ENCODE measurements around the gene MCRS1. TPM values are rescaled to one million over a fixed set of nuclear protein-coding genes. Genes with fewer than 3 reads are reported as not detected.
"Not testable (repeated sequence)": the region's sequence is repeated elsewhere in the genome, so short reads cannot be mapped to it uniquely, and the experiment has no call there.

The MCRS1 gene
- total RNA-seq, 2 donors from 2014 or later = 54.1 to 87.0 TPM

DNA sequence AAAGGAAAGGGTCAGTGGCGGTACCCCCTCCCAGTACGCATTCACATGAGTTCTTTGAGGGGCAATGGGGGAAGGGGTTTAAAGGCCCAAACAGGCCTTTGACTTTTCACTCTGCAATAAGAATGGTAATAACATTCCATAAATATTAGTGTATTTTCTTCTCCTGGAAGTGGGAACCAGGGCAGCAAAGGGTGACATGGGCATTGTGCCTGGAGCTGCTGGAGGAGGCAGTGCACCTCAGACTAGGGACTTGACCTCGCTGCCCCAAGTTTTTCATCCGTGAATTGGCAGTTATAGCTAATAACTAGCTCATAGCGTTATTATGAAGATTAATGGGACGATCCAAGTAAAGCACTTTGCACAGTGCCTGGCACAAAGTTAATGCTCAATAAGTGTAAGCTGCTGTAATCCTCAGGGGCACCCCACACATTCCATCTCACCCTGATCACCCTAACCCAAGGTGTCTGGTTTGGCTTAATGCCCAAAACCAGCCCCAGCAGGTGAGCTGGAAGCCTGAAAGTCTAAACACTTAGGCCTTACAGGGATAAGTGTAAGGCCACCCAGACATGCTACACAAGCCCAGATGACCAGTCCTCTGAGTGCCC lies 31.9 kb downstream of the MCRS1 start:
- Histone ChIP-seq H3K4me1 (replicated peaks) (peaks cover 4% of the 10 kb centered on the region), H3K27me3 (replicated peaks; ENCODE audit: insufficient read depth) (no peaks in the 10 kb centered on the region), H3K9me3 (no peaks in the 10 kb centered on the region), H3K27ac (no peak overlapping the region), H3K36me3 (no peaks in the 10 kb centered on the region), H3K4me3 (no peak overlapping the region)
- 87% methylated on average over 6 of the region's 6 CpGs for WGBS
- no peak for TF ChIP-seq POLR2A (IDR thresholded peaks at IDR 0.05)
- no peak for TF ChIP-seq POLR2AphosphoS5 (IDR thresholded peaks at IDR 0.05)
- TF ChIP-seq, protein P1, sequence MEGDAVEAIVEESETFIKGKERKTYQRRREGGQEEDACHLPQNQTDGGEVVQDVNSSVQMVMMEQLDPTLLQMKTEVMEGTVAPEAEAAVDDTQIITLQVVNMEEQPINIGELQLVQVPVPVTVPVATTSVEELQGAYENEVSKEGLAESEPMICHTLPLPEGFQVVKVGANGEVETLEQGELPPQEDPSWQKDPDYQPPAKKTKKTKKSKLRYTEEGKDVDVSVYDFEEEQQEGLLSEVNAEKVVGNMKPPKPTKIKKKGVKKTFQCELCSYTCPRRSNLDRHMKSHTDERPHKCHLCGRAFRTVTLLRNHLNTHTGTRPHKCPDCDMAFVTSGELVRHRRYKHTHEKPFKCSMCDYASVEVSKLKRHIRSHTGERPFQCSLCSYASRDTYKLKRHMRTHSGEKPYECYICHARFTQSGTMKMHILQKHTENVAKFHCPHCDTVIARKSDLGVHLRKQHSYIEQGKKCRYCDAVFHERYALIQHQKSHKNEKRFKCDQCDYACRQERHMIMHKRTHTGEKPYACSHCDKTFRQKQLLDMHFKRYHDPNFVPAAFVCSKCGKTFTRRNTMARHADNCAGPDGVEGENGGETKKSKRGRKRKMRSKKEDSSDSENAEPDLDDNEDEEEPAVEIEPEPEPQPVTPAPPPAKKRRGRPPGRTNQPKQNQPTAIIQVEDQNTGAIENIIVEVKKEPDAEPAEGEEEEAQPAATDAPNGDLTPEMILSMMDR (IDR thresholded peaks at IDR 0.05) = no peak
- intact Hi-C loops (cut with DNase I) = no loop called here
- DNase-seq (ENCODE audit: low spot score) = no peak

DNA sequence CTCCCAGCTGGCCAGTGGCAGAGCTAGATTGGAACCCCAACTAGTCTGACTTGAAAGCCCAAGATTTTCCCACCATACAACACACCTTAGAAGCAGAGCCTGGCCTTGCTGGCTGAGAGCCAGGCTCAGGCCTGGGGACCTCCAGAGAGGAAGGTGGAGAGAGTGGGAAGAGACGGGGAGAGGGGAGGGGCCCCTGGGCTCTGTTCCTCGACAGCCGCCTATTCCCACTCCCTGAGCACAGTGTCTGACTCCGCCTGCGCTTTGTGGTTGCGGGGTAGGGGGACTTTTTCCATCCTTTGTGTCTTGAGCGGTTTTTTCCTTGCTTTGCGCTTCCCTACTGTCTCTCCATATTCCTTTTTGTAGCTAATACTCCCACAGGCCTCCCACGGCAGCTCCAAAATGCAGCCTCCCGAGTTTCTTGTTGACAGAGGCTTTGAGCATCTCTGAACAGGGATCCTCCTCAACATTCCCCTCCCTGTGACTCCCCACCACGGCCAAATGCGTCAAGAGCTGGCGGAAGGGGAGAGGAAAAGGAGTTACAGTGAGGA lies 33.1 kb downstream of the MCRS1 start:
- Histone ChIP-seq H3K27ac (no peak overlapping the region), H3K4me1 (replicated peaks) (peaks cover 4% of the 10 kb centered on the region), H3K4me3 (no peak overlapping the region), H3K36me3 (no peaks in the 10 kb centered on the region), H3K27me3 (replicated peaks; ENCODE audit: insufficient read depth) (no peaks in the 10 kb centered on the region), H3K9me3 (no peaks in the 10 kb centered on the region)
- no peak for DNase-seq (ENCODE audit: low spot score)
- WGBS = 80% methylated on average over 13 of the region's 13 CpGs
- TF ChIP-seq POLR2A (IDR thresholded peaks at IDR 0.05) = no peak
- no peak for TF ChIP-seq POLR2AphosphoS5 (IDR thresholded peaks at IDR 0.05)
- TF ChIP-seq, protein P1 (IDR thresholded peaks at IDR 0.05) = no peak
- intact Hi-C loops (cut with DNase I) = no loop called here

DNA sequence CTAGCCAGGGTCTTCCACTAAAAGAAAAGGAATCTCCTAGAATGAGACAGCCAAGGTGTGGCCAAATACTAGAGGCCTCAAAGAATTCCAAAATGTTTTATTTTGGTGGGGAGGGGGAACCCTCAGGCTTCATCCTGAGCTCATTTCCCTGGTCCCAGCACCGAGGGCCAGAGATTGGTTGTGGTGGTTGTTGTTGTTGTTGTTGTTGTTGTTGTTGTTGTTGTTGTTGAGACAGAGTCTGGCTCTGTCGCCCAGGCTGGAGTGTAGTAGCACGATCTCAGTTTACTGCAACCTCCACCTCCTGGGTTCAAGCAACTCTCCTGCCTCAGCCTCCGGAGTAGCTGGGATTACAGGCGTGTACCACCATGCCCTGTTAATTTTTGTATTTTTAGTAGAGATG lies 33.8 kb downstream of the MCRS1 start:
- H3K9me3 ChIP-seq; H3K4me3 ChIP-seq; H3K4me1 ChIP-seq (replicated peaks); intact Hi-C loops (cut with DNase I); DNase-seq (ENCODE audit: low spot score); H3K36me3 ChIP-seq; H3K27ac ChIP-seq; H3K27me3 ChIP-seq (replicated peaks; ENCODE audit: insufficient read depth): not testable (repeated sequence)
- 98% methylated on average over 5 of the region's 5 CpGs for WGBS

DNA sequence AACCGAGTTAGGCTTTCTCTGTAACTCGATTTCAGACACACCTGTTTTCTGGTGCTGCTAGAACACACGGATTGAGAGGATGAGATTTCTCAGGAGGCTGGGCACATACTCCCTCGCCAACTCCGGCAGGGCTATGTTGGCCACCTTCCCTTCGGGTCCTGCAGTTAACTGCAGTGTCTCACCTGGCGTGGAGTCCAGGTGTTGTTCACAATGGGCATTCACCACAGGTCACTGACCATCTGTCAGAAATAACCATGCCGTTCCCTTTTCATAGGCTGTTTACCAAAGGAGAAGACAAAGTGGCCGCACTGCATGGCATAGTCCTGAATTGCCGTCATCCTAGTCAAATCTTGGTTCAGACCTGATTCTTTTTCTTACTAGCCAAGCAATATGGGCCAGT lies 34.6 kb downstream of the MCRS1 start:
- WGBS = 77% methylated on average over 10 of the region's 10 CpGs
- no peaks in the 10 kb centered on the region for H3K36me3 ChIP-seq
- DNase-seq (ENCODE audit: low spot score) = no peak
- H3K4me3 ChIP-seq = no peak overlapping the region
- no peaks in the 10 kb centered on the region for H3K27me3 ChIP-seq (replicated peaks; ENCODE audit: insufficient read depth)
- no peaks in the 10 kb centered on the region for H3K9me3 ChIP-seq
- TF ChIP-seq, protein P1 (IDR thresholded peaks at IDR 0.05) = no peak
- TF ChIP-seq POLR2A (IDR thresholded peaks at IDR 0.05) (no peak), POLR2AphosphoS5 (IDR thresholded peaks at IDR 0.05) (no peak)
- intact Hi-C loops (cut with DNase I) = no loop called here
- H3K4me1 ChIP-seq (replicated peaks) = peaks cover 4% of the 10 kb centered on the region
- no peak overlapping the region for H3K27ac ChIP-seq

DNA sequence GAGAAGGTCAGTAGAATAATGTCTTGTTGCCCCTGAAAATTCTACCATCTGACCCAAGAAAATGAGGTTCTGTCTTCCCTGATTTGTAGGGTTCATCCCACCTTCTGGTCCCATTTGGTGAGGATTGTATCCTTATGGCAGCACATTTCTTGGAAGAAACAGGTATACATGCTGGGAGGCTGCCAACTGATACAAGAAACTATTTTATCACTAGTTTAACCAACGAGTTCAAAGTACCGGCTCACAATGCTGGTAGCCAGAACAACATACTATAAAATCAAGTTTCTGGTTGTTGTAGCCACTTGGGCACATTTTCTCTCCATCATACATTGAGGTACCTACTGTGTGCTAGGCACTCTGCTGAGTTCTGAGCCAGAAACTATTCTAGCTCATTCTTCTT lies 36.2 kb downstream of the MCRS1 start:
- Histone ChIP-seq H3K27me3 (replicated peaks; ENCODE audit: insufficient read depth) (no peaks in the 10 kb centered on the region), H3K9me3 (no peaks in the 10 kb centered on the region), H3K27ac (no peak overlapping the region), H3K4me1 (replicated peaks) (no peaks in the 10 kb centered on the region), H3K36me3 (no peaks in the 10 kb centered on the region), H3K4me3 (no peak overlapping the region)
- DNase-seq (ENCODE audit: low spot score) = no peak
- WGBS = 73% methylated on average over 2 of the region's 2 CpGs
- intact Hi-C loops (cut with DNase I) = no loop called here
- TF ChIP-seq, protein P1 (IDR thresholded peaks at IDR 0.05) = no peak
- TF ChIP-seq POLR2AphosphoS5 (IDR thresholded peaks at IDR 0.05) = no peak
- TF ChIP-seq POLR2A (IDR thresholded peaks at IDR 0.05) = no peak
